SK-N-MC (cell line): ENCODE data around the gene PLEKHA5.

ENCODE experiments used
- EZH2 ChIP-seq: fragments of 200-600 bp; sonication (generic); IDR thresholded peaks from one replicate; pipeline ENCODE4 v1.6.1; 2017; ENCODE audit warnings: antibody characterized with exemption
- FOXP2 ChIP-seq: optimal IDR thresholded peaks from 2 replicates; pipeline ENCODE3; 2011; ENCODE audit warnings: mild to moderate bottlenecking, moderate library complexity; ENCODE audit not compliant: insufficient read depth; ENCODE audit errors: extremely low read length, control extremely low read depth
- POLR2AphosphoS5 ChIP-seq: IDR thresholded peaks from 2 replicates; pipeline ENCODE4 v1.6.1; 2012; ENCODE audit warnings: mild to moderate bottlenecking, low read depth, low read length, borderline replicate concordance

GRCh38 chr12:19273482-19274330 lies 144.2 kb downstream of the PLEKHA5 start:
- TF ChIP-seq EZH2 (no peak), POLR2AphosphoS5 (peak; percentile 60; the same call in 1 of the 2 replicates), FOXP2 (peak; percentile 80)
